IMR-90 (cell line): Measurements from ENCODE around the gene PAQR7. TPM values are rescaled to one million over a fixed set of nuclear protein-coding genes. Genes with fewer than 3 reads are reported as not detected.

ENCODE experiments used
- ATAC-seq: fragments of 200-7000 bp; cut with Tn5 transposase; 2 replicates; pipeline ENCODE4 v1.9.1; 2020; ENCODE audit warnings: low read depth, mild to moderate bottlenecking, moderate library complexity
- Bru-seq: library from RNA; stranded (reverse); fragments of 400-500 nt; gene quantifications from one replicate; lab custom pipeline; 2021; lab: Mats Ljungman, UMichigan
- BruChase-seq, 2 experiments: library from RNA; stranded (reverse); fragments of 400-500 nt; gene quantifications; one replicate each; lab custom pipeline; 2021; lab: Mats Ljungman, UMichigan
- BruUV-seq: library from RNA; stranded (reverse); fragments of 400-500 nt; replicated peaks from 2 replicates; lab custom pipeline; 2021; lab: Mats Ljungman, UMichigan
- CTCF ChIA-PET: fragments of 300-600 bp; formaldehyde crosslinking; extraction: SDS; loops from one replicate; lab custom pipeline; 2021; ENCODE audit warnings: antibody characterized with exemption; lab: Yijun Ruan, JAX
- POLR2A ChIA-PET: fragments of 300-600 bp; sonication (Branson Sonifier 250); formaldehyde crosslinking; loops from one replicate; lab custom pipeline; 2022; ENCODE audit warnings: antibody characterized with exemption; ENCODE audit not compliant: unreplicated experiment; lab: Charles Lee
- DNase-seq: peaks from one replicate; pipeline ENCODE4 v3.0.0; 2013
- H2AFZ ChIP-seq: replicated peaks from 2 replicates; pipeline ENCODE3; 2013; ENCODE audit warnings: low read length, mild to moderate bottlenecking; ENCODE audit not compliant: poor library complexity
- H2AK5ac ChIP-seq: 2 replicates; pipeline ENCODE4 v1.6.1; 2013; ENCODE audit warnings: low read depth, low read length, inconsistent platforms
- H2AK9ac ChIP-seq: replicated peaks from 2 replicates; pipeline ENCODE3; 2013; ENCODE audit warnings: mild to moderate bottlenecking, low read depth, low read length, moderate library complexity; ENCODE audit not compliant: poor library complexity
- H2BK120ac ChIP-seq: 2 replicates; pipeline ENCODE4 v1.6.1; 2013; ENCODE audit warnings: low read depth, low read length, inconsistent platforms
- H2BK15ac ChIP-seq: 3 replicates; pipeline ENCODE4 v1.6.1; 2013; ENCODE audit warnings: low read depth, low read length, inconsistent platforms
- H2BK20ac ChIP-seq: 2 replicates; pipeline ENCODE4 v1.6.1; 2013; ENCODE audit warnings: low read depth, mild to moderate bottlenecking, inconsistent platforms, low read length, moderate library complexity
- H2BK5ac ChIP-seq: 2 replicates; pipeline ENCODE4 v1.6.1; 2013; ENCODE audit warnings: mild to moderate bottlenecking, low read depth, low read length, inconsistent platforms; ENCODE audit not compliant: poor library complexity, severe bottlenecking
- H3K14ac ChIP-seq: replicated peaks from 2 replicates; pipeline ENCODE4 v1.6.1; 2013; ENCODE audit warnings: low read depth, low read length, inconsistent platforms
- H3K18ac ChIP-seq: 2 replicates; pipeline ENCODE4 v1.6.1; 2013; ENCODE audit warnings: low read depth, low read length, control low read depth
- H3K23ac ChIP-seq: 2 replicates; pipeline ENCODE4 v1.6.1; 2013; ENCODE audit warnings: low read depth, low read length, inconsistent platforms
- H3K27ac ChIP-seq: 2 replicates; pipeline ENCODE4 v1.5.1; 2013; ENCODE audit warnings: mild to moderate bottlenecking, control low read depth, low read length; ENCODE audit not compliant: insufficient read depth
- H3K27me3 ChIP-seq: 2 replicates; pipeline ENCODE4 v1.6.1; 2013; ENCODE audit warnings: low read length; ENCODE audit not compliant: control insufficient read depth, insufficient read depth
- H3K36me3 ChIP-seq: 2 replicates; pipeline ENCODE4 v1.6.1; 2013; ENCODE audit warnings: low read length, mixed read lengths; ENCODE audit not compliant: control insufficient read depth, insufficient read depth
- H3K4ac ChIP-seq: 2 replicates; pipeline ENCODE4 v1.6.1; 2013; ENCODE audit warnings: low read depth, low read length, inconsistent platforms
- H3K4me1 ChIP-seq: 2 replicates; pipeline ENCODE4 v1.6.1; 2013; ENCODE audit warnings: low read length, mixed read lengths; ENCODE audit not compliant: control insufficient read depth, insufficient read depth
- H3K4me2 ChIP-seq: 2 replicates; pipeline ENCODE4 v1.6.1; 2013; ENCODE audit warnings: low read depth, mild to moderate bottlenecking, control low read depth, low read length, moderate library complexity
- H3K4me3 ChIP-seq: 2 replicates; pipeline ENCODE4 v1.5.1; 2013; ENCODE audit warnings: low read depth, mild to moderate bottlenecking, control low read depth, low read length, moderate library complexity; ENCODE audit not compliant: insufficient read depth
- H3K56ac ChIP-seq: 2 replicates; pipeline ENCODE4 v1.6.1; 2013; ENCODE audit warnings: low read length, inconsistent platforms; ENCODE audit not compliant: insufficient read depth; ENCODE audit errors: extremely low read depth
- H3K79me1 ChIP-seq, 2 experiments: 2 replicates each; pipeline ENCODE4 v1.6.1; 2013; ENCODE audit warnings: low read length in 2 of 2, inconsistent platforms in 1 of 2, low read depth in 1 of 2
- H3K9ac ChIP-seq: 2 replicates; pipeline ENCODE4 v1.6.1; 2013; ENCODE audit warnings: low read depth, low read length, control low read depth
- H3K9me1 ChIP-seq: 2 replicates; pipeline ENCODE4 v1.6.1; 2013; ENCODE audit warnings: low read length, inconsistent platforms; ENCODE audit not compliant: insufficient read depth
- H3K9me3 ChIP-seq: 2 replicates; pipeline ENCODE4 v1.6.1; 2013; ENCODE audit warnings: low read length; ENCODE audit not compliant: control insufficient read depth, insufficient read depth
- H4K20me1 ChIP-seq: 2 replicates; pipeline ENCODE4 v1.6.1; 2013; ENCODE audit warnings: low read length, inconsistent platforms; ENCODE audit not compliant: insufficient read depth
- H4K5ac ChIP-seq: 2 replicates; pipeline ENCODE4 v1.6.1; 2013; ENCODE audit warnings: mild to moderate bottlenecking, low read depth, low read length, control low read depth
- H4K8ac ChIP-seq, 2 experiments: 2 replicates each; pipeline ENCODE4 v1.6.1; 2013; ENCODE audit warnings: low read depth in 2 of 2, low read length in 2 of 2, control low read depth in 1 of 2, inconsistent platforms in 1 of 2
- H4K91ac ChIP-seq: 2 replicates; pipeline ENCODE4 v1.6.1; 2013; ENCODE audit warnings: low read depth, low read length, inconsistent platforms; ENCODE audit not compliant: insufficient read depth
- BHLHE40 ChIP-seq: fragments of 150-350 bp; IDR thresholded peaks from 2 replicates; pipeline ENCODE4 v1.6.1; 2016; ENCODE audit warnings: mild to moderate bottlenecking, low read depth, low read length
- CEBPB ChIP-seq: IDR thresholded peaks from 2 replicates; pipeline ENCODE4 v1.6.1; 2012; ENCODE audit warnings: low read depth, low read length, improper control_type of control experiment
- FOS ChIP-seq: fragments of 150-350 bp; IDR thresholded peaks from 2 replicates; pipeline ENCODE4 v1.6.1; 2016; ENCODE audit warnings: low read depth, low read length
- MAFK ChIP-seq: IDR thresholded peaks from 2 replicates; pipeline ENCODE4 v1.6.1; 2012; ENCODE audit warnings: low read depth, low read length, improper control_type of control experiment
- MAZ ChIP-seq: IDR thresholded peaks from 2 replicates; pipeline ENCODE4 v1.6.1; 2012; ENCODE audit warnings: low read depth, mild to moderate bottlenecking, low read length, improper control_type of control experiment, moderate library complexity, borderline replicate concordance
- MXI1 ChIP-seq: IDR thresholded peaks from 2 replicates; pipeline ENCODE4 v1.6.1; 2012; ENCODE audit warnings: low read depth, mild to moderate bottlenecking, low read length, moderate library complexity, borderline replicate concordance
- RAD21 ChIP-seq: IDR thresholded peaks from 2 replicates; pipeline ENCODE4 v1.6.1; 2012; ENCODE audit warnings: low read length, improper control_type of control experiment
- RCOR1 ChIP-seq: IDR thresholded peaks from 2 replicates; pipeline ENCODE4 v1.6.1; 2012; ENCODE audit warnings: mild to moderate bottlenecking, low read length, improper control_type of control experiment; ENCODE audit not compliant: insufficient replicate concordance
- RFX5 ChIP-seq: IDR thresholded peaks from 2 replicates; pipeline ENCODE4 v1.8.0; 2012; ENCODE audit warnings: low read depth, mild to moderate bottlenecking, low read length, moderate library complexity
- SMC3 ChIP-seq: fragments of 150-350 bp; IDR thresholded peaks from 2 replicates; pipeline ENCODE4 v1.6.1; 2016; ENCODE audit warnings: low read depth, mild to moderate bottlenecking, antibody characterized with exemption, low read length, moderate library complexity
- USF2 ChIP-seq: fragments of 150-350 bp; IDR thresholded peaks from 2 replicates; pipeline ENCODE4 v1.6.1; 2017; ENCODE audit warnings: mild to moderate bottlenecking, antibody characterized with exemption, low read length, low read depth
- WGBS, 2 experiments: methylation state at CpG; one replicate each; pipeline versions ENCODE4 v1.1.5 to v1.1.7; 2013; ENCODE audit warnings: missing lambda C conversion rate in 2 of 2; ENCODE audit not compliant: insufficient read length in 1 of 2; ENCODE audit errors: extremely low coverage in 2 of 2; 5-methylcytosine and 5-hydroxymethylcytosine counted together
- dilution Hi-C: fragments of 300-500 bp; cut with HindIII; formaldehyde crosslinking; loops from one replicate; pipeline ENCODE4 v1.14.3; 2018; ENCODE audit warnings: low sequenced_read_pairs; ENCODE audit not compliant: unreplicated experiment
- in situ Hi-C: fragments of 300-500 bp; cut with MboI; formaldehyde crosslinking; loops from 3 replicates; pipeline ENCODE4 v1.14.3; 2019; ENCODE audit warnings: low sequenced_read_pairs, inconsistent platforms, mixed read lengths
- intact Hi-C: fragments of 100-400 bp; cut with micrococcal nuclease; formaldehyde crosslinking; loops from 2 replicates; pipeline ENCODE4 v1.10.0; 2022
- long read RNA-seq: library from polyadenylated mRNA; unstranded; transcript quantifications from one replicate; pipeline ENCODE4 v2.0.0, GENCODE V29; 2021; ENCODE audit not compliant: unreplicated experiment
- polyA plus RNA-seq, 3 experiments: library from polyadenylated mRNA; depleted of rRNA; stranded (reverse); fragments of >200 nt; gene quantifications; 2 replicates each; pipeline ENCODE4 v1.2.3, GENCODE V29; 2012; ENCODE audit warnings: low replicate concordance in 1 of 3
- total RNA-seq: library from RNA; depleted of rRNA; stranded (reverse); fragments of >200 nt; gene quantifications from 2 replicates; pipeline ENCODE4 v1.2.3, GENCODE V29; 2012; rRNA removed

Gene PAQR7
- total RNA-seq, result 8.3 and 9.0 TPM in 2 replicates
- polyA plus RNA-seq (2012; rRNA removed), result 12.0 and 12.9 TPM in 2 replicates
- 7.6 and 16.9 TPM in 2 replicates for polyA plus RNA-seq (2012; cell fraction: cytosol; rRNA removed)
- polyA plus RNA-seq (2012; cell fraction: nucleus; rRNA removed; ENCODE audit: low replicate concordance), result 33.3 and 47.8 TPM in 2 replicates
- percentile 77 among the genes with signal in this experiment for Bru-seq, nascent RNA
- percentile 93 among the genes with signal in this experiment for BruChase-seq, experiment 1, labeled RNA remaining after a 6-hour chase
- BruChase-seq, experiment 2, labeled RNA remaining after a 2-hour chase, result percentile 93 among the genes with signal in this experiment
- long read RNA-seq, partial matches to known transcripts, result 0 of 38 reads
- long read RNA-seq, other reads (novel, unspliced or antisense), result 37 of 38 reads

GRCh38 chr1:25875154-25875855 lies at the start of gene PAQR7:
Gene PAQR7, minus strand, starts transcription at chr1:25875708. Its CDS starts 11,869 bp downstream, at chr1:25863839.
- dilution Hi-C loops, result no loop called here
- peak; percentile 90 for ATAC-seq
- in situ Hi-C loops, result no loop called here

More at GRCh38 chr1:25875154-25875855, at the start of gene PAQR7:
- peak within 1 kb of the TSS; percentile 58 for H3K27ac ChIP-seq
- peak within 1 kb of the TSS; percentile 54 for H3K4me3 ChIP-seq
- intact Hi-C loops, result no loop called here
- POLR2A ChIA-PET, result interaction anchor here (0.8 to 0.9 kb wide), 2 partner anchors 11 to 17 kb away, joined by 4 read pairs; no protein-coding TSS in a partner anchor
- H2BK5ac ChIP-seq, result peak within 1 kb of the TSS; percentile 14
- WGBS, 2 experiments, result 0% methylated on average over 69 of the region's 75 CpGs; no CpG with 5 or more reads in 1 of the 2 experiments
- no TSS peak for BruUV-seq
- peak within 1 kb of the TSS; percentile 87 to 98 for H4K8ac ChIP-seq
- peak within 1 kb of the TSS; percentile 80 for H3K9ac ChIP-seq
- peak within 1 kb of the TSS; percentile 98 for H2AK9ac ChIP-seq
- peak; percentile 83 for TF ChIP-seq USF2
- TF ChIP-seq MXI1, result peak; percentile 70
- peak; percentile 26; the same call in 1 of the 2 replicates for TF ChIP-seq BHLHE40
- TF ChIP-seq RFX5, result no peak
- no peak for TF ChIP-seq RCOR1
- TF ChIP-seq RAD21, result 0 out of 2 replicates have a peak, but pooled peaks have one; percentile 8
- TF ChIP-seq SMC3, result no peak
- TF ChIP-seq FOS, result no peak
- no peak for TF ChIP-seq MAFK
- TF ChIP-seq MAZ, result peak; percentile 57; the same call in 1 of the 2 replicates
- TF ChIP-seq CEBPB, result no peak
- CTCF ChIA-PET, result interaction anchor here (0.7 to 1.3 kb wide), 2 partner anchors 20 to 122 kb away, joined by 3 to 4 read pairs; partner anchors contain the start of gene PAFAH2
- peak within 1 kb of the TSS; percentile 96 for H4K5ac ChIP-seq
- peak within 1 kb of the TSS; percentile 96 for H3K4ac ChIP-seq
- DNase-seq, result peak; percentile 70
- peak within 1 kb of the TSS; percentile 88 for H4K91ac ChIP-seq
- no peaks in the 10 kb centered on the region for H3K9me3 ChIP-seq
- H3K4me2 ChIP-seq, result peak within 1 kb of the TSS; percentile 97
- H2BK120ac ChIP-seq, result peak within 1 kb of the TSS; percentile 63
- peak within 1 kb of the TSS; percentile 97 for H3K14ac ChIP-seq
- no peaks in the 10 kb centered on the region for H3K27me3 ChIP-seq
- H3K79me1 ChIP-seq, result peaks cover 38 to 39% of the 10 kb centered on the region in 2 experiments
- H3K9me1 ChIP-seq, result peaks cover 5% of the 10 kb centered on the region; the same call in 1 of the 2 replicates
- H2BK15ac ChIP-seq, result peak within 1 kb of the TSS; percentile 74; the same call in 1 of the 3 replicates
- H4K20me1 ChIP-seq, result 0 out of 2 replicates have a peak, but pooled peaks cover 3% of the 10 kb centered on the region
- H3K18ac ChIP-seq, result peak within 1 kb of the TSS; percentile 68
- H3K23ac ChIP-seq, result peak within 1 kb of the TSS; percentile 99
- peak within 1 kb of the TSS; percentile 32; the same call in 1 of the 2 replicates for H3K56ac ChIP-seq
- peak within 1 kb of the TSS; percentile 96 for H2AFZ ChIP-seq
- peaks cover 2% of the 10 kb centered on the region for H3K36me3 ChIP-seq
- H3K4me1 ChIP-seq, result peaks cover 18% of the 10 kb centered on the region
- H2BK20ac ChIP-seq, result 0 out of 2 replicates have a peak within 1 kb of the TSS, but pooled peaks have one; percentile 36
- H2AK5ac ChIP-seq, result peak within 1 kb of the TSS; percentile 88
